HG03095 (cell line): Measurements from ENCODE around the gene TMEM272.

Source experiments
- ATAC-seq: cut with Tn5 transposase; IDR thresholded peaks from one replicate; pipeline ENCODE4 v1.9.1; 2021; ENCODE audit warnings: moderate library complexity; ENCODE audit not compliant: unreplicated experiment

Gene TMEM272

DNA sequence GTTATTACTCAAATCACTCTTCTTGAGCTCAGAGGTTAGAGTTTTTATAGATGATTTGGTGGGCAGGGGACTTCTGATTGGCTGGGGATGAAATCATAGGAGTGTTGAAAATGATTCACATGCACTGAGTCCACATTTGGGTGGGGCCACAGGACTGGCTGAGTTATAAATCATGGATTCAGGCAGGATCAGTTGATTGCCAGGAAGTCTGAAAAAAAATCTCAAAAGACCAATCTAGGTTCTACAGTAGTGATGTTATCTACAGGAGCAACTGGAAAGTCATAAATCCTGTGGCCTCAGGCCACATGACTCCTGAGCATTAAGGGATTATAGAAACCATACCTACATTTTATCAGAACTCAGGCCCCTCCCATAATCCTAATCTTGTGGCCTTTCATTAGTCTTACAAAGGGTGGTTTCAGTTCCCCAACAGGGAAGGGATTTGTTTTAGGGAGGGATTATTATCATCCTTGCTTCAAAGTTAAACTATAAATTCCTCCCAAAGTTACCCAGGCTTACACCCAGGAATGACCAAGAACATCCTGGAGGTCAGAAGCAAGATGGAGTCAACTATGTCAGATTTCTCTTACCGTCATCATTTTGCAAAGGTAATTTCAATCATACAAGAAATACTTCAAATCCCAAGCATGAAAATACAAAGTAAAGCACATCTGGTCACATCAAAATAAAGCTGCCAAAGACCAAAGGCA is 11.2 kb upstream of the TMEM272 start:
- ATAC-seq = no peak

- no peak for ATAC-seq
These were observed 4.4 kb upstream of the TMEM272 start for GRCh38 chr13:51849145-51850101.

DNA sequence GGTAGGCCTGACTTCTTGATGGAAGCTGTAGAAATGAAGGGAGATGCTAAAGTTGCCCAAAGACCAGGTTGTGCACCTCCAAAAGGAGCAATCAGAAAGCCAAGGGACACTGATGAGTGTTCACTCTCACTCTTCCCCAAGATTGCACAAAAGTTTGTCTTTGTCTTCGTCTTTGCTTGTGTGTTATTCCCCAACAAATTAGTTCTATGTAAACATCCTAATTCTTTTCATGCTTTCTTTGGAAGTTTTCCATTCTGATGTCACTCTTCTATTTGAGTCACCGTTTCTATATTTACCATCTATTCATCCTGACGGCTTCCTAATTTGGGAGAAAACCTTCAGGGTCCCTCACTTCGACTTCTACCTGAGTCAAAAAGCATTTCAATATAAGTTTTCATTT is 3.7 kb upstream of the TMEM272 start:
- no peak for ATAC-seq

DNA sequence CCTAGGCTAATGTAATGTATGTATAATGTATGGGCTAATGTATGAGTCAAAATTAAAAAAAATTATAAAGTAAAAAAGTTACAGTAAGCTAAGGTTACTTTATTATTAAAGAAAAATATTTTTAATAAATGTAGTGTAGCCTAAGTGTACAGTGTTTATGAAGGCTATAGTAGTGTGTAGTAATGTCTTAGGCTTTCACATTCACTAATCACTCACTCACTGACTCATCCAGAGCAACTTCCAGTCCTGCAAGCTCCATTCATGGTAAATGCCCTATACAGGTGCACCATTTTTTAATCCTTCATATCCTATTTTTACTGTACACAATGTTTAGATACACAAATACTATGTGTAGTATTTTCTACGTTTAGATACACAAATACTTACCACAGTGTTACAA is 1.8 kb upstream of the TMEM272 start:
- ATAC-seq = no peak

DNA sequence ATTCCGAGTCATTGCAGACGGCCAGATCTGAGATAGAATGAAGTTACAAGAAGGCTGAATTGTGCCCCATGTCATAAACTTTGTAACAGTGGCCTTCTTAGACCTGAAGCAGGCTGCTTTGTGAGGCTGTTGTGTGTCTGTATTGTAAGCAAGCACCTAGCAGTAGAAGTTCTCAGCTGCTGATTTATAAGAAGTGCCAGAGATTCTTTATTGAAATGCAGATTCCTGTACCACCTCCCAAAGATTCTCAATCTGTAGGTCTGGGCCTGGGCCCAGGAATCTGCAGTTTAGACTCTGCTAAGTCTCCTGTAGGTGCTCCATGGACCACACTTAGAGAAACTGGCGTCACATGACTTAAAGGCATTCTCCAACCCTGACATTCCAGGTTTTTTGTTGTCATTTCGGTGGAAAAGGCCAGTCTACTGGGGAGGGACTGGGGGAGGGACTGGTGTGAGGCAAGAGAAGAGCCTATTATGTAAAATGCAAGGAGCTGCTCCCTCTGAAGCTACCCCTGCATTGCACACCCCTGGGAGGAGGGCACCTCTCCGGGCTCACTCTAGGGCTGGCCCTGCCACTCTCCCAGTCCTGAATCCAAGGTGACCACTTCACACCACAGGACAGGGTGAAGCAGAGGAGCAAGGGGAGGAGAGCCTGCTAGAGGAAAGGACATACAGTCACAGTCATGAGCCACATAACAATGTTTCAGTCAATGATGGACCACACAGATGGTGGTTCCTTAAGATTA is 769 bp upstream of the TMEM272 start:
- ATAC-seq = no peak

DNA sequence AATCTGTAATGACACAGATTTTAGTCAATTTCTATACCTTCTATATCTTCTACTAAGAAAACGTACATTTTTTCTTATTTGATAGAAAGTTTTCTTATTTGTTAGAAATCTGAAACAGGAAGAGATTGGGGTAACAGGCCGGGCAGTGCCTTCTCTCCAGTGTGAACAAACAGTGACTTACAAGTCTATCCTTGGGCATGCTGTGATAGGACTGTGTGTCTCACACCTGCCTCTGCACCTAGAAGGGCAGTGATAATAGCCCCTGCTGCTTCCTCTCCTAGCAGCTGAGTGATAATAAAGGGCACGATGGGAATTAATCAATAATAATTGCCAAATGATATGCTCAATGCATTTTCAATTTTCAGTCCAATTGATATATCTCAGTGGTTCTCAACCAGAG is 1.4 kb downstream of the TMEM272 start:
- ATAC-seq = no peak

DNA sequence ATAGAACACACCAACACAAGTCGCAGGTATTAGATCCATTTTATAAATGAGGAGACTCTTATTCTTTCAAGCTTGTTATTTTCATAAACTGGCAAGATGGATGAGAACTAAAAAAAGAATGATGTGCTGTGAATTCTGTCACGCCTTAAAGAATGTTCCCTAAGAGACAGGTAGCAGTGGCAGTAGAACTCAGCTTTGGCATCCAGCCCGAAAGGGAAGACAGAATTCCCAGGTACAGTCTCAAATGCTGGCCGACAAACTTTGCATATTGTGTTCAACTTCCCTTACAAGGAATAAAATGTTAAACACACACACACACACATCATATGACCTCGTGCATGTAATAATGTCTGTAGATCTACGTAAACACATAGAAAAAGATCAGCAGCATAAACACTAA is 3.2 kb downstream of the TMEM272 start:
- ATAC-seq = no peak

DNA sequence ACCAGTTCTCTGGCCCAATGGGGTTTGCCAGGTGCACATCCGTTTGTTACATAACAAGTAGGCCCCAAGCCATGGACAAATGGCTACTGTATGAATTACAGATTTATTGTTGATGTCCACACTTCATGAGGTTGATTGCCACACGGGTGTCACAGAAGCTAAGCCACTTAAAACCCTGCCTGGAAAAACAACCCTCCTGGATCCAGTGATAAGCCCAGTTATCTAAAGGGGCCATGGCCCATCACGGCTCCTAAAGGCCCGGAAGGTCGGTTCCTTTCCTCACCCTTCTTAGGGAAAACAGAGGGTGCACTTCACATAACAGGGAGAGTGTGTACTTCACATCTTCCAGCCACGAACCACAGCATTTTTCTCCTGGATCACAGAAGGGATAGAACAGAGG is 4.1 kb downstream of the TMEM272 start:
- ATAC-seq = no peak

DNA sequence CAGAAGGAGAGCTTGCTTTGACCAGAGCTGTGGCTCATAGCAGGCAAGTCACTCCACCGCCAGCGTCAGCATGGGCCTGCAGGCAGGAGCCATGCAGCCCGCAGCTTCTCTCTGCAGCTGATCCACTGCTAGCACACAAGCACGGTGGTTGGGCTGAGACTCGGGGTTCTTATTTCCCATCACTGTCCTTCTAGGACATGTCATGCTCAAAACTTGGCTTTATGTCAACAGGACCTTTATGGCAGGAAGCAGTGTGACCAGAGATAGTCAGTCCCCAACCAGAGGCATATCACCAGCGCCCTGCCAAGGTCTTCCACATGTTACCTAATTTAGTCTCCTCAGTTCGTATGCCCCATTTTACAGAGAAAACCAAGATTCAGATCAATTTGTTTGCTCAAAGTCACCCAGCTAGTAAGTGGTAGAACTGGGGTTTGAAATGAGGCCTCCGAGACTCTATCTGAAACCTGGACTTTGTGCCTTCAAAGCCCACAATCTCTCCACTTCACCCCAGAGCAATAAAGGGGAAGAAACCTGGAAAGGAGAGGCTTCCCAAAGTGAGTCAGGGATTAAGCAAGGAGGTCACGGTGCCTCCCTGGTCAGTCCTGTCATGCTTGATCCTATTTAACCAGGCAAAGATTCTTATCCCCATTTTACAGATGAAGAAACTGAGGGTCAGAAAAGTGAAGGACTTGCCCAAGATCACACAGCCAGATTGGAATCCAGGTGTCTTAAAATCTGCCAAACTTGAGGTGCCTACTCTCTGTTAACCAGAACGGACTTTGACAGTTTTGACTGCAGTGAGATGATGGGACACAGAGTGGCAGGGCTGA is 5.1 kb downstream of the TMEM272 start:
- no peak for ATAC-seq

GRCh38 chr13:51838240-51838846 is 6.6 kb downstream of the TMEM272 start:
- no peak for ATAC-seq

GRCh38 chr13:51837016-51837415 is 8.0 kb downstream of the TMEM272 start:
- no peak for ATAC-seq

DNA sequence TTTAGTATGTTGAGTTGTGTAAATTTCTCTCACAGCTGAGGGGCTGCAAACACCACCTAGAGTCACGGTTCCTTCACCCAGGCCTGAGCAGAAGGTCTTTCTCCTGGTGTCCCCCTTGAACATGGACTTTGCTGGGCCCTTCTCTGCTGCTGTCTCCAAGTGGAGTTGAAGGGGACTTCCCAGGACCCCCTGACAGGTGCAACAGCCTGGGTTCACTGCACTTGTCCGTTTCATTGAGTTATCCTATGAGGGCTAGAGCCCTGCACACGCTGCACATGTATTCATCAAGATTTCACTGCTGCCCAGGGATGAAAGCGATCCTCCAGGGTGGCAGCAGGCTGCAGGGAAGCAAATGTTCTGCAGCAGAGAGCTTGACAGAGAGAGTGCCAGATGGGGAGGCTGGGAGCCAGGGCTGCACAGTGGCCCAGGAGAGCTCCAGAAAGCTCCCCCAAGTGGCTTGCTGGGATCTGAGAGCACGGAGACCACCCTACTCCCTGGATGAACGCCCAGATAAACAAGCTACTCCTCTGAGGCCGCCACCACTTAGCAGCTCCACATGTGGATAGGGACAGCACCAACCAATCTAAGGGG is 10.3 kb downstream of the TMEM272 start:
- no peak for ATAC-seq

DNA sequence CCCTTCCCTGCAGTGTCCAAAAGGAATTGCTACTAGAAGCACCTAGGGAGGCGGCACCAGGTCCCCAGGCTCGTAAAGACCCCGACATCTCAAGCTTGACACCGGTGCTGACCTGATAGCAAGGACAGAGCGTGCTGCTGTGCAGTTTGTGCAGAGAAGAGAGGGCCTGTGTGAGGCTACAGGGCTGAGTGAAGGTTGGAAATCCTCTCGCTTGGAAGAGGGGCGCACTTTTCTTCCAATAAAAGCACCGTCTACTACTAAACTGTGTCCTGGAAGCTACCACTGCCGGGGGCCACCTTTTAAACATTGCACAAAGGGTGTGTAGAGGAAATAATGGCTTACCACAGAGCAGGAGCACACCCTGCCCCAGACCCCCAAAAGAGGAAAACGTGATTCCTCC is 11.0 kb downstream of the TMEM272 start:
- ATAC-seq = no peak

GRCh38 chr13:51832471-51833152 is 12.4 kb downstream of the TMEM272 start:
- ATAC-seq = peak; percentile 74

DNA sequence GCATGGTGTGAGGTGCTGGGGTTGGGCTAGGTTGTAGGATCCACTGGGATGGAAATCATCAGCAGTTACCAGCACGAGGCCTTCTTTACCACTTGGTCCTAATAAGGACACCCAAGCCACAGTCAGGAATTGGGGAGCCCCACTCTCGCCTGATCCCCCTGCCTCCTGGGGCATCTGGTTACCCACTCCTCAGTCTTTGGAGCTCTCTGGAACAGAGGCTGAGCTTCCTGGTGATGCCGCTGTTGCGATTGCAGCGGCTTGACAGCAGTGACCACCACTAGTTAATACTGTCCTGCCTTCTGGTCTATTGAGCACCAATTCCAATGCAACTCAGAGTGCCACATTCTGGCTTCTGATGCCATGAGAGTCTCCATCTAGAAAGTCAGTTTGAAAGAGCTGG is 13.5 kb downstream of the TMEM272 start:
- ATAC-seq = no peak

- ATAC-seq = no peak
These were observed 15.4 kb downstream of the TMEM272 start for GRCh38 chr13:51829568-51829899.

DNA sequence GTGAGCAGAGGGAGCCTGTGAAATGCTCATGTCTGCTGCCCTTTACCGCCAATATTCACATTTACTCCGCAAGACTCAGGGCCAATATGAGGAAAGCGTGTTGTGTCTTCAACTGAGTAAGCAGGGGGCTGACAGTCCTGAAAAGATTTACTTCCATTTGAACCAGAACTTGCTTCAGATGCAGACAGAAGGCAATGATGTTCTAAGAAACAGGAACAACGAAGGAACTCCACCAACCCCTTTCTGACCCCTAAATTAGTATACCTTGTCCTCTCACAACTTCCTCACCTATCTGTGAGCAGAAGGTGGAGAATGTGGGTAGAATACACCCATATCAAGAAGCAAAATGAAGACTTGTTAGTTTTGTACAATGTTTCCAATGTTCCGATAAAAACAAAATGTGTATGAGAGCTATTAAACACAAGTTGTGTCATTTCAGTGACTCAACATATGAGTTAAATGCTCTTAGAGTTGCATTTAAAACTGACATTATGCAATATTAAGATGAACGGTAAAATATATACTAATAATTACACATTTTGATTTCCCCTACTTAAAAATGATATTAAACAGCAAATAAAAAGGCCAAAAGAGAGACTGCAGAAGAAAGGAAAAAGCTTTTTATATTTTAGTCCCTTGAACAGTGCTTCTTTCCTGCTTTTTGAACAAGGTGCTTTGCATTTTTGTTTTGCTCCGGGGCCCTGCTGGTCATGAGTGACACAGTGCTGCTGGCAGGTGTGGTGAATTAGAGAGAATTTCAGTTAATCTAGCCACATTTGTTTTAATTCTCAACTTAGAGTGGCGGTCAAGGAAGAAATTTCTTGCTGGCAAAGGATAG is 16.0 kb downstream of the TMEM272 start:
- ATAC-seq = no peak

DNA sequence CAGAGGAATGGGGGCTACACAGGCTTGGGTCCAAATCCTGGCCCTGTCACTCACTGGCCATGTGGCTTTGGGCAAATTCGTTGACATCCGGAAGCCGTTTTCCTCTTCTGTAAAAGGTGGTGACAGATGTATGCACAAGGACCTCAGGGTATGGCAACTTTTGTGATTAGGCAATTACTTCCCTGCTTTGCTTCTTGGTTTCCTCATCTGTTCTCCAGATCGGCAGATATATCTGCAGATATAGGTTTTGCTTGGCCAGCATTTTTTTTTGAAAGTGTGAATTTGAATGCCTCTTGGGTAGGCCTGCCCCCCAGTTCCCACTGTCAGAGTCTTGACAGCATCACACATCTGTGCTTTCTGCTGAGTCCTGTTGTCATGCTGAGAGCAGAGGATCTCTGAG is 17.7 kb downstream of the TMEM272 start:
- no peak for ATAC-seq

- ATAC-seq = no peak
These were observed 18.4 kb downstream of the TMEM272 start for GRCh38 chr13:51826606-51827005.
